Left lung (tissue), 10 donors: ENCODE measurements around the gene LGALS3. TPM values are rescaled to one million over a fixed set of nuclear protein-coding genes. Genes with fewer than 3 reads are reported as not detected.

Source experiments
- ATAC-seq: fragments of 200-7000 bp; cut with Tn5 transposase; one replicate; pipeline ENCODE4 v1.9.1; 2020; ENCODE audit warnings: moderate library complexity
- DNase-seq, 4 donors: peaks; one replicate each; pipeline ENCODE4 v3.0.0-alpha.2; 2013 to 2020
- H3K27ac ChIP-seq, 2 donors: fragments of 200-600 bp; sonication (generic) in 1 of 2; one replicate each; pipeline versions ENCODE4 v1.5.0 to v1.8.0; 2020 to 2021
- H3K27me3 ChIP-seq, 2 donors: fragments of 200-600 bp; sonication (generic) in 1 of 2; one replicate each; pipeline versions ENCODE4 v1.5.0 to v1.8.0; 2020 to 2021
- H3K36me3 ChIP-seq, 2 donors: fragments of 200-600 bp; sonication (generic) in 1 of 2; one replicate each; pipeline versions ENCODE4 v1.5.0 to v1.8.0; 2020 to 2021
- H3K4me1 ChIP-seq, 2 donors: fragments of 200-600 bp; one replicate each; pipeline ENCODE4 v1.8.0; 2021
- H3K4me3 ChIP-seq, 2 donors: fragments of 200-600 bp; sonication (generic) in 1 of 2; one replicate each; pipeline versions ENCODE4 v1.5.0 to v1.8.0; 2020 to 2021; ENCODE audit warnings: mild to moderate bottlenecking in 1 of 2
- H3K9me3 ChIP-seq, 2 donors: fragments of 200-600 bp; sonication (generic) in 1 of 2; one replicate each; pipeline versions ENCODE4 v1.5.0 to v1.8.0; 2020 to 2021
- intact Hi-C, 2 donors: fragments of 100-400 bp; cut with DNase I; formaldehyde crosslinking; loops; one replicate each; pipeline versions ENCODE4 v1.11.2 to v1.14.2; 2022
- polyA plus RNA-seq, 6 donors: library from polyadenylated mRNA; unstranded; fragments of 120-200 nt; gene quantifications; one replicate each; pipeline ENCODE4 v1.2.1, GENCODE V29; 2013; ENCODE audit not compliant: insufficient read length in 6 of 6
- total RNA-seq, 2 donors: library from RNA; stranded (reverse); fragmentation: NEBNext Ultra II Directional; extraction: Animal tissue kit (Norgen Biotek cat#: 25700); gene quantifications; one replicate each; pipeline ENCODE4 v1.2.1, GENCODE V29; 2021
- TF ChIP-seq, protein P1 (sequence below), 2 donors: fragments of 200-600 bp; sonication (generic) in 1 of 2; IDR thresholded peaks; one replicate each; pipeline versions ENCODE4 v1.5.0 to v1.8.0; 2021; ENCODE audit warnings: antibody characterized with exemption in 2 of 2
- donor health status: DM: no; HTN: yes; CAD: no.
- donor health status: DM: no; HTN: no; CAD: no.

The LGALS3 gene
- total and polyA plus RNA-seq, 8 donors = 41.2 to 369 (median 51.9) TPM

DNA sequence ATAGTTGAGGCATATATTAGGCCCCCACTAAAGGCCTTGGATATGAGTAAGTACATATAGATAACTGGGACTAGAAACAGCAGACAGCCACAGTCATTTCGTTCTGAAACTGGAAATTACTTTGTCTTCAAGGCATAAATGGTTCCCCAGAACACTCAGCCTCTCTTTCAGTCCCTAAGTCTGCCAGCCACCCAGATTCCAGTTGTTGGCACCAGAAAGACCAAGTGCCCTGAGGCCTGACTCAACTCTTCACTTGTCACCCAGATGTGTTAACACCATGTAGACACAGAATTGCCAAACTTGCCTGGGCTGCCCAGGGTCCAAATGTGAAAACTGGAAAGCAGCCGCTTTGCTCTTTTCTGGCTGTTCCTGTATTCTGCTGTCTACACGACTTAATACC is 3.0 kb upstream of the LGALS3 start:
- H3K9me3 ChIP-seq = no peaks in the 10 kb centered on the region
- H3K4me3 ChIP-seq = no peak overlapping the region
- H3K4me1 ChIP-seq = peaks cover 27 to 89% of the 10 kb centered on the region in 2 donors
- intact Hi-C loops = no loop called here
- no peak for ATAC-seq
- H3K27ac ChIP-seq = peak overlapping the region; percentile 56 to 75
- H3K36me3 ChIP-seq = no peaks in the 10 kb centered on the region
- DNase-seq = no peak
- TF ChIP-seq, protein P1, sequence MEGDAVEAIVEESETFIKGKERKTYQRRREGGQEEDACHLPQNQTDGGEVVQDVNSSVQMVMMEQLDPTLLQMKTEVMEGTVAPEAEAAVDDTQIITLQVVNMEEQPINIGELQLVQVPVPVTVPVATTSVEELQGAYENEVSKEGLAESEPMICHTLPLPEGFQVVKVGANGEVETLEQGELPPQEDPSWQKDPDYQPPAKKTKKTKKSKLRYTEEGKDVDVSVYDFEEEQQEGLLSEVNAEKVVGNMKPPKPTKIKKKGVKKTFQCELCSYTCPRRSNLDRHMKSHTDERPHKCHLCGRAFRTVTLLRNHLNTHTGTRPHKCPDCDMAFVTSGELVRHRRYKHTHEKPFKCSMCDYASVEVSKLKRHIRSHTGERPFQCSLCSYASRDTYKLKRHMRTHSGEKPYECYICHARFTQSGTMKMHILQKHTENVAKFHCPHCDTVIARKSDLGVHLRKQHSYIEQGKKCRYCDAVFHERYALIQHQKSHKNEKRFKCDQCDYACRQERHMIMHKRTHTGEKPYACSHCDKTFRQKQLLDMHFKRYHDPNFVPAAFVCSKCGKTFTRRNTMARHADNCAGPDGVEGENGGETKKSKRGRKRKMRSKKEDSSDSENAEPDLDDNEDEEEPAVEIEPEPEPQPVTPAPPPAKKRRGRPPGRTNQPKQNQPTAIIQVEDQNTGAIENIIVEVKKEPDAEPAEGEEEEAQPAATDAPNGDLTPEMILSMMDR (IDR thresholded peaks at IDR 0.05) = no peak
- no peaks in the 10 kb centered on the region for H3K27me3 ChIP-seq

DNA sequence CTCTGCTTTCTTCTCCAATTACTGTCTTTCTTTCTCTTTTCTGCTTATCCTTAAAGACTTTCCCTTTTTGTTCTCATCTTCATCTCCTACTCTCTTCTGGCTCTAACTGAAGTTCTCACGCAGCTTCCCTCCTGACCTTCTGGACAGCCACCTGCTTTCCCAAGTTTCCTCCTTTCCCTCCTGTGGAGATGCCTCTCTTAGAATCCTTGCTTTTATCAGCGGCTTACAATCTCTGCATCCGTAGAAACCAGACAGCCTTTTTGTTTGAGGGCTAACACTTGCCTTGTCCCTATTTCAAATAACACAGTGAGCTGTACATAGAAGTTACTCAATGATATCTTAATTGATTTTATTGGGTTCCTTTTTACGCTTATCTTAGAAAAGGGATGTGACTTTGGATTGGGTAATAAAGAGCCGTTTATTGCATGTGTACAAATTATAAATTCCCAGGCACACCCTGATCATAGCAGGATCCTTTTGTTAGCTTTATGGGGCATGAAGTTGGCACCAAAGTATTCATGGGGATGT is 2.1 kb upstream of the LGALS3 start:
- Histone ChIP-seq H3K9me3 (no peaks in the 10 kb centered on the region), H3K4me3 (no peak overlapping the region), H3K27ac (peak overlapping the region in 1 of 2 donors; percentile 75), H3K36me3 (no peaks in the 10 kb centered on the region), H3K27me3 (no peaks in the 10 kb centered on the region), H3K4me1 (peaks cover 35 to 90% of the 10 kb centered on the region in 2 donors)
- TF ChIP-seq, protein P1 (IDR thresholded peaks at IDR 0.05) = no peak
- ATAC-seq (no peak), DNase-seq (no peak)
- intact Hi-C loops = no loop called here

DNA sequence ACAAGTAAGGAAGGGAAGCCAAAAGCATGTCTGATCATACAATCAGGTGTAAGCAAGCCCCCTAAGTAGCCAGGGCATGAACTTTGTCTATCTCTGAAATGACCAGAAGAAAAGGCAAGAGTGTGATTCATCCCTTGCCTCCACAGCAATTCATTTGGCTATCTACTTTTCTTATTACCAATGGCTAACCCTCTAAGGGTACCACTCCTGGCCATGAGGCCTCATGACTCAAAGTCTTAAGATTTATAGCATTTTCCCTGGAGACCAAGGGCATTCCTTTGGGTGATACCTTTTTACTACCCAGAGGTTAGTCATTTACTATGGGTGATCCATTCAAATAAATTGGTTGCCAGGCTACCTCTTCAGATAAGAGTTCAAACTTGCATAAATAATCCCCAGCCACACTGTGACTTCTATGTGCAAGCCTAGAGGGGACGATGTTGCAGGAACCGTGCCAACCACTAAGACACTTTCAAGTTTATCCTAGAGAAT is 1.5 kb upstream of the LGALS3 start:
- Histone ChIP-seq H3K9me3 (no peaks in the 10 kb centered on the region), H3K27ac (peak overlapping the region in 1 of 2 donors; percentile 58), H3K4me3 (no peak overlapping the region), H3K36me3 (no peaks in the 10 kb centered on the region), H3K4me1 (peaks cover 31 to 90% of the 10 kb centered on the region in 2 donors), H3K27me3 (no peaks in the 10 kb centered on the region)
- no peak for ATAC-seq
- no peak for DNase-seq
- TF ChIP-seq, protein P1 (IDR thresholded peaks at IDR 0.05) = no peak
- intact Hi-C loops = no loop called here

DNA sequence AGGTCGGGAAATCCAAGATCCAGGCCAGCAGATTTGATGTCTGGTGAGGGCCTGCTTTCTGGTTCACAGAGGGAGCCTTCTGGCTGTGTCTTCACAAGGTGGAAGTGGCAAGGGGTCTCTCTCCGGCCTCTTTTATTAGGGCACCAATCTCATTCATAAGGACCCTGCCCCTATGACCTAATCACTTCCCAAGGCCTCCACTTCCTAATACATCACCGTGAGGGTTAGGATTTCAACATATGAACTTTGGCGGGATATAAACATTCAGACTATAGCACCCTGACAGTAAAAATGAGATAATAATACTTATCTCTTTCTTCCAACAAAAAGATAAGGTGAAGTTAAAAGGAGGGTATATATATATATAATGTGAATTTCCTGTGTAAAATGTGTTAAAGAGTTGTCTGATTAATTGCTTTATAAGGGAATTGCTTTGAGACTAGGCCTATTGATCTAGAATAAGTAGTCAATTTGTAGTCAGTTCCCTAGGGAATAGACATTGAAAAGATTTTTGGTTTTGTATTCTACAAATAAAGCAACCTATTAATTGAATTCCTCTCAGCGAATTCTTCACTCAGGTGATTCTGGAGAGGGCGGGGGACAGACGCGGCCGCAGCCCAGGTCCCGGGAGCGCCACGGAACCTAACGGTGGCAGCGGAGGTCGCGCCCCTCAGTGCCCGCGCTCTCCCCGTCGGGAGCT is 516 bp upstream of the LGALS3 start:
- H3K4me1 ChIP-seq = peaks cover 27 to 91% of the 10 kb centered on the region in 2 donors
- ATAC-seq = no peak

More for the DNA sequence above, 516 bp upstream of the LGALS3 start:
- intact Hi-C loops = no loop called here
- peak overlapping the region; percentile 94 to 97 for H3K27ac ChIP-seq
- no peaks in the 10 kb centered on the region for H3K9me3 ChIP-seq
- H3K4me3 ChIP-seq = peak overlapping the region; percentile 64 to 86
- TF ChIP-seq, protein P1 (IDR thresholded peaks at IDR 0.05) = no peak
- H3K36me3 ChIP-seq = peaks cover 0 to 7% of the 10 kb centered on the region in 2 donors
- DNase-seq = no peak
- no peaks in the 10 kb centered on the region for H3K27me3 ChIP-seq
